ENCODE data around the gene OCSTAMP.

OCSTAMP gene, protein sequence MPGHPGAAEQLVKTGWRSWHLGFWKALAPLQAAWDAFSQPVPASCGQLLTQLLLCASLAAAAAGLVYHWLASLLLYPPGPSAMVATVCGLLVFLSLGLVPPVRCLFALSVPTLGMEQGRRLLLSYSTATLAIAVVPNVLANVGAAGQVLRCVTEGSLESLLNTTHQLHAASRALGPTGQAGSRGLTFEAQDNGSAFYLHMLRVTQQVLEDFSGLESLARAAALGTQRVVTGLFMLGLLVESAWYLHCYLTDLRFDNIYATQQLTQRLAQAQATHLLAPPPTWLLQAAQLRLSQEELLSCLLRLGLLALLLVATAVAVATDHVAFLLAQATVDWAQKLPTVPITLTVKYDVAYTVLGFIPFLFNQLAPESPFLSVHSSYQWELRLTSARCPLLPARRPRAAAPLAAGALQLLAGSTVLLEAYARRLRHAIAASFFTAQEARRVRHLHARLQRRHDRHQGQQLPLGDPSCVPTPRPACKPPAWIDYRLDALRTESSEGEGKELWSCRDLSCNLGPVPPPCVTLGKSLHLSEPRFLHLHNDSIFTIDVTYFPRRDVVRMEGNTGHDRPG

DNA sequence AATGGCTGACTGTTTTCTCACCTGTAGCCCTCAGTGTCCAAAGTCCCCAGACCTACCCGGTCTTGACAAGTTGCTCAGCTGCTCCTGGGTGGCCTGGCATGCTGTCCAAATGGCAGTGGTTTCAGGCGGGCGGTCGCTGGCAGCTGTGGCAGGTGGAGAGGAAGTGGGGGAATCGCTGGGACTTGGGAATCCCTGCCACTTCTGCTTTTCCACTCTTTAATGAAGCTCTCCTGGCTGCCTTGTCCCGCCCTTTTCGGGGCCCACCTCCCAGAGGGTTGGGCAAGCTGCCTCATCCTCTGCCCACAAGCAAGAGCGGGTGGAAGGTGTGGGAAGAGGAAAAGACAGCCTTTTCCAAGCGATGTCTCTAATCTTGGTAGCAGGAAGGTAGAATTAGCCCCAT lies at the start of gene OCSTAMP:
Gene OCSTAMP, minus strand, starts transcription at position 194 of the 400 bp plus-strand sequence. Its CDS starts 94 bp downstream, at position 100.
- no peak for DNase-seq

DNA sequence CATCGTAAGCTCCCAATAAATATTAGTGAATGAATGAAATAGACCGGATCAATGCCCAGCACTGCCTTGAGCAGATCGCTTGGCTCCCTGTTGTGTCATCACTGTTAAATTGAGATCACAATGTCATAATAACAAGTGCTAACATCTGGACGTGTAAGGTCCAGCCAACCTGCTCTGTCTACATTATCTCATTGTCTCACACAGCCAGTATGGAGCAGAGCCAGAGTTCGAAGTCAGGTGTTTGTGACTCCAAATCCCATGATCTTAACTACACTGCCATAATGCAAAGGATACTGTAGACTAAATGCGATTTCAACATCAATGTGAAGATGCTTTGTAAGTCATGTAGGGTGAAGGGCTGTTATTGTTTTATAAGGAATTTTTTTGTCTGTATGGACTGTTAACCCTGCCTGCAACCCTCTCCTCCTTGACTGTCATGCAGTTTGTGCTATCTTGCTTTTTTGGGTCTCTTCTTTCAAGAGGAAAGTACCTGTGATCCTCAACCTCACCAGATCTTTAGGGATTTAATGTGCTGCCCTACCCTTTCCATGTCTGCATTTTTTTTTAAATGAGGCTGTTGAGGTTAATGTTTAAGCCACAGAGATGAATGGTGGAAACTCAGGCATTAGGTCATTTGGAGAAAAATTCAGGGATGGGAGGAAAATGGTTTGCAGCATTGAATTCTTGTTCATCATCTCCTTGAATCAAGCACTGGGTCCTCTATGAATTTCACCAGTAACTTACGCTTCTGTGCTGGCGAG lies 49.0 kb upstream of the OCSTAMP start:
- DNase-seq = no peak

DNA sequence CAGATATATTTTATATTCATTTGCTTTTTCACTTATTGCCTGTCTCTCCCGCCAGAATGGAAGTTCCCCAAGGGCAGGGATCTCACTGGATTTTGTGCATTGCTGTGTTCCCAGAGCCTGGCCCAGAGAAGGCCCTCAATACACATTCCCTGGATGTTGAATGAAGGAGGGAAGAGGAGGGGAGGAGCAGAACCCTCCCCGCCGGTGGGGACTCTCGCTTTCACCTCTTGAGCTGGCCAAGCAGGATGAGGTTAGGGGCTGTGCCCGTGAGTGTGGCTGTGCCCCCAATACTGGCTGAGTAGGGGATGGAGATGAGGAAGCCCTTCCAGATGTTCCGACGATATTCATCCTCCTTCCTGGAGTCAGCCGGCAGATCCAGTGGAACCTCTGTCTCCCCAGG lies 45.5 kb upstream of the OCSTAMP start:
- no peak for DNase-seq

DNA sequence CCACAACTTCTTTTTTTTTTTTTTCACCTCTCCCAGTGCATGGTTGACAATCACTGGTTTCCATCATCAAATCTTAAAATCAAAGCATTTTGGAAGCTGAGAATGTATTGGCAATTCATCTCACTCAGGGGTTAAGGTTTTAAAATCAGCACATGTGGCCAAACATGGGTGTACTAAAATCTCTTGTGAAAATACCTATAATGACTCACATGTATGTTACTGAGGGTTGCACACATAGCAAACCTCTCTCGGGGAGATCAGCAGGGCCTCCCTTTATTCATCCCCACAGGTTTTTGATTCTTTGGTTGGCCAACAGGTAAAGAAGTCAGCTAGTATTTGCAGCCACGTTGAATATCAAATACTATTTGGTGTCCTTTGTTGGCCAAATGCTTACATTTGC lies 44.3 kb upstream of the OCSTAMP start:
- no peak for DNase-seq

DNA sequence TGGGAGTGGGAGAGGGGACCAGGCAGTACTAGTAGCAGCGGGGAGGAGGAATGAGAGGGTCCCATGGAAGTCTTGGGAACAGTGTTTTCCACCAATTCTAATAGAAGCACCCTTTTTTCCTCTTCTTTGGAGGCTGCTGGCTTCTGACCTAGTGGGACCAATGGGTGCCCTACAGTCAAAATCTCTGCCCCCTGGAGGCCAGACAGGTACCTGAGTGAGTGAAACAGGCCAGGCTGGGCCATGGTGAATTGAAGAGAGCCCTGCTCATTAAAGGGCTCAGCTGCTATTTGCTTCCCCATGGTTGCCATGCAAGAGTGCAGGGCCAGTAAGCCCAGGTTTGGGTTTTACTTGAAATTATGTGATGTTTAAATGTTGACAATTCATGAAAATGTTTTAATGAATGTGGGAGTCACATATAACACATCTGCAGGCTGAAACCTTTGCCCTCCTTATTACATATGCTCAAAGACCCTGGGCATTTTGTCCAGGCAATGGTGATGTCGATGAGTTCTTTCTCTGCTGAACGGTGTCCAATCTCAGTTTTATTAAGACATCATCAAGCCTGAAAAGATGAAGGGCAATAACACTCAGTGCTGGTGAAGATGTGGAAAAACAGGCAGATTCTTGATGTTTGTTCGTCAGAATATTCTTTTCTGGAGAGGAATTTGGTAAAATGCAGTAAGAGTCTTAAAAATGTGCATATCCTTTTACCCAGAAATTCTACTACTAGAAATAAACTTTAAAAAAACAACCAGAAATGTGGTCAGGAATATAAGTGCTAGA lies 42.3 kb upstream of the OCSTAMP start:
- no peak for DNase-seq

DNA sequence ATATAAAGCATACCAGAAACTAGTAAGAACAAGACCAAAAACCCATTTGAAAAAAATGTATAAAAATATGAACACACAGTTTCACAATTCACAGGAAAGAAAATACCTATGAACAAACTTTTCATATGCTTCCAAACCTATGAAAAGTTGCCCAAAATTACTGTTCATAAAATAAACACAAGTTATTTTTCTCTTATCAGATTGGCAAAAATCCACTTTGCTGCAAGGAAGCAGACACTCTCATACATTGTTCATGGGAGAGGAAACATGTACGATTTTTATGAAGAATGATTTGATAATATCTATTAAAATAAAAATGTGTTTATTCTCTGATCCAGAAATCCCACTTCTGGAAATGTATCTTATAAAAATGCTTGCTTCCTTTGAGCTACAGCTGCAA lies 40.0 kb upstream of the OCSTAMP start:
- DNase-seq = no peak

DNA sequence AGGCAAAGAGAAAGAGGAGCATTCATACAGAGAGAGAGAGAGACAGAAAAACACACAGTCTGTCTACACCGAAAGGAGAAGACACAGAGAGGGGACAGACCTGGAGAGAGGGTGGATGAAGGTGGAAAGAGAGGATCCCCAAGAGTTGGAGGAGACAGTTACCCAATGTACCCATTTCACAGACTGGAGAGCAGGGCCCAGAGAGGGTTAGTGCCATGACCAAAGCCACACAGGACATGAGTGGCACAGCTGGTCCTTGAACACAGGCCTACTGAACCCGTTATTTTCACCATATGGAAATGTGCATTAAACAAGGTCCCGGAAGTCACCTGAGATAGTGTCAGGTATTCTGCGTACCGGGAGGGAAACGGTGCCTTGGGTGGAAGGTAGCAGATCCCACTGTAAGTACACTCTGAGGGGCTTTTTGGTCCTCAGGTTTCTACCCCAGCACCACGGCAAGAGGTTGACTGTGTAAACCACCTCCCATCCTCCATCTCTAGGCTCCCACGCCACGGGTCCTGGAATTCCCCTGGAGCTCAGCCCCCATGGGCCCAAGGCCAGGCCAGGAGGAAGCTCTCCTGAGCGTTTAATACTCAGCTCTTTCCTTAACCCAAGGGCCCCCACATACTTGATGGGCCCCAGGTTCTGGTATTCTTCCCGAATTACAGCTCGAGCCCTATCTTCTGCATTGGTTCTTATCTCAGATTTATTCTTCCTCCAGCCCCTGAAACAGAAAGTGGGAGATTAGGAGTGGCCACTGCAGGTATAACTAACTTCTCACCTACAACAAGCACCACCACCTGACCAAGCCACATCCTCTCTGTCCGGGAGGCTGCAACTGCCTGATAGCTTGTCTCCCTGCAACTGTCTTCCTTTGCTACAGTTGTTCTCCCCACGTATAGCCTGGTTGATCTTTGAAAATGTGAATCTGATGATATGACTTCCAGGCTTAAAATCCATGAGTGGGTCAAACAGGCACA lies 38.4 kb upstream of the OCSTAMP start:
- DNase-seq = no peak

DNA sequence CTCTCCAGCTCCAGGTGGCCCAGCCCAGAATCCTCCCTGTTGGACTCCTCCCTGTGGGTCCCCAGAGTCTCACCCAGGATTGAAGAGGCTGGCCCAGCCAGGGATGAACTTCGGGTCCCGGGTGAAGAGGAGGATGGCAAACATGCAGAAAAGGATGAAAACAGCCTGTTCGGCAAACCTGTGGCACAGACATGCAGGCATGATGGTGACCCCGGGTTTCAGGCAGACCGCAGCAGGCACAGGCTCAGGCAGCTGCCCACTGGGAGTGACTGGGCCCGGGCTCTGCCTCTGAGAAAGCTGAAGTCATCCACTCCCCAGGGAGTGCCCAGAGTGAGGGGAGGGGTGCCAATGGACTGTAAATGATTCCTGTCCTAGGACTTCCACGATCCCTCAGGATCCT lies 37.5 kb upstream of the OCSTAMP start:
- DNase-seq = no peak

DNA sequence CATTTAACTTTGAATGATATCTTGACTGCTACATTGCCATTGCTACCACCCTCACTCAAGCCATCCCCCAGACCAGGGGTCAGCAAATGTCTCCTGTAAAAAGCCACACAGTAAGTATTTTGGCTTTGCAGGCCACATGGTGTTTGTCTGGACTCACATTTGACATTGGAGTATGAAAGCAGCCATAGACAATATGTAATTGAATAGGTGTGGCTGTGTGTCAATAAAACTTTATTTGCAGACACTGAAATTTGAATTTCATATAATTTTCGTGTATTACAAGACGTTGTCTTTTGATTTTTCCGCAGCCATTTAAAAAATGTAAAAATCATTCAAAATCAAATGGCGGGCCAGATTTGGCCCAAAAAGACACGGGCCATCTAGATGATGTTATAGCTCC lies 36.3 kb upstream of the OCSTAMP start:
- DNase-seq = no peak

DNA sequence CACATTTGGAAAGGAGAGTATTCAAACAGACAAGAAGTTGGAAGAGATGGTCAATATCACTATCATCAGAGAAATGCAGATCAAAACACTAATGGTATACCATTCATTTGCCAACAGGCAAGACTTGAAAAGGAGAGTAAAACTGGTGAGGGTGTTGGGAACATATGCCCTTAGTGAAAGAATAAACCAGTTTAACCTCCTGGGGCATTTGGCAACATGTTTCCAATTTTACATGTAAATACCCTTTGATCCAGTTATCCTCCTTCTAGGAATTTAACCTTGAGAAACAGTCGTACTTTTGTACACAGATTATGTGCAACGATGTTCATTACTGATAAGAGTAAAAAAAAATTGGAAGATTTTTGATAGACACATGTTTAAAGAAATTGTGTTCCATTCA lies 34.1 kb upstream of the OCSTAMP start:
- no peak for DNase-seq

DNA sequence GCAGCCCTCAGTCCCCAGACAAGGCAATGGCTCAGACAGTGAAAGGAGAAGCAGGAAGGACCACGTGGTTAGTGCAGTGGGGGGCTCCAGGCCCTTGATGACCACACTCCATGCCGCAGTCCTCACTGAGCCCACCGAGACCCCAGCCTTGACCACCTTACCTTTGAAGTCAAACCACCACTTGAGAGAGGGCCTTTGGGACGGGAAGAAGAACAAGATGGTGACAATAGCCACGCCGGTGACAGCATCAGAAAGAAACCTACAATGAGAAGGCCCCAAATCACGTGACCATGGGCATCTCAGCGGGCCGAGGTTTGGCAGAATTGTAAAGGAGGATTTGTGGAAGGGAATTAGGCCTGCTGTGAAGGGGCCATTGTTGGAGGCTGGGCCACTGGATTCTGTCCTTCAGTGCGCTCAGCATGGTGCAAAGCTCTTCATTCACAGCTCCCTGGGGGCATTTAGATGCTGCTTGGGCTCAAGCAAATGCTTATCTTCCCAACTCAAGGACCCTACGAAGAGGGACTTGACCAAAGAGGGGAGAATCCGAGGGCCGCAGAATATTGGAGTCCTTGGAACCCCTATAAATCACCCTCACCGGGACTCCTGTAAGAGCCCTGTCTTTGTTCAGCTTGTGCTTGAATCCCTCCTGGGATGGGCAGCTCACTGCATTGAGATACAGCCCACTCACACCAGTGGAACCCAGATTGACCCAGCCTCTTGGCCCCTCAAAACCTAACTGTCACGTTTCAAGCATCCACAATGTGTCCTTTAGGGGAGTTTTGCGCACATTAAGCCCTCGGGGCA lies 33.2 kb upstream of the OCSTAMP start:
- no peak for DNase-seq

DNA sequence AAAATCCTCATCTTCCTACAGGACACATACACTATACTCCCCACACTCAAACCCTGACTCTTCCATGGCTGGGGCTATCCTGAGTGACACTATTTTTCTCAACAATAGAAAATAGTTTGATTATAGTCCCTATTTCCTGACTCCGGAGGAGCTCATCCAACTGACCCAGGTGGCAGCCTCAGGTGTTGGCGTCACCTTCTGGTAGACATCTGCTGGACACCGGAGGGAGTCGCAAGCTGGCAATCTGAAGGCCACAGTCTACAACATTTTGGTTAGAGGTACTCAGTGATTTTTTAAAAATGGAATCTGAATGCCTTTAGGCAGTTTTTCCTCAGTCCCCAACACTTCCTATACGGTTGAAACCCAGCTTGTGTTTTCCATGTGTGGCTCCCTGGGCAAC lies 32.2 kb upstream of the OCSTAMP start:
- no peak for DNase-seq

DNA sequence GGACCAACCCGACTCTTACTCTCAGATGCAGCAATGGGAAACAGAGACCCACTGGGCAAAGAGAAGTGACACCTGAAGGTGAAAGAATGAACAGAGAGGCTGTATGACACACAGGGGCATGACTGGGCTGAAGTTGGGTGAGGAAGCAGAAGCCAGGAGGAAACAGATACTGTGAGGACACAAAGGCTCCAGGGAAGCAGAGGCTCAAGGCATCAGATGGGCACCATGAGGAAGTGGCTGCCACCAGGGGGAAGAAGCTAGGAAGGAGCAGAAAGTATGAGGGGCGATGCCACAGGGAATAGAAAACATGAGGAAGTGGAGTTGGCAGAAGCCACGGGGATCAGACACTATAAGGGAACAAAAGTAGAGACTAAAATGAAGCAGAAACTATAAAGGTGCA lies 30.9 kb upstream of the OCSTAMP start:
- no peak for DNase-seq

DNA sequence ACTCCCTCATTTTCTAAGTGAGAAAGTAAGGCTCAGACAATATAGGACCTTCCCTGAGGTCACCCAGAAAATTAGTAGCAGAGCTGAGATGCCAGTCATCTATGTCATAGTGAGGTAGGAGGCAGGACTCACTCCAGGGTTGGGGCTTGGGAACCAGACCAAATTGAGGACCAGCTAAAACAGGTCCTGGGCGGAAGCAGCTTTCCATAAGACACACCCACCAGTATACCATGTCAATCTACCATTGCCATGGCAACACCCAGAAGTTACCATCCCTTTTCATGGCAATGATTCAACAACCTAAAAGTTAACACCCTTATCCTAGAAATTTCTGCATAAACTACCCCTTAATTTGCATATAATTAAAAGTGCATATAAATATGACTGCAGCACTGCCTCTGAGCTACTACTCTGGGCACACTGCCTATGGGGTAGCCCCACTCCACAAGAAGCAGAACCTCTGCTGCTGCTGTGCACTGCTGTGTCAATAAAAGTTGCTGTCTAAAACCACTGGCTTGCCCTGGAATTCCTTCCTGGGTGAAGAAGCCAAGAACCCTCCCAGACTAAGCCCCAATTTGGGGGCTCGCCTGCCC lies 30.3 kb upstream of the OCSTAMP start:
- no peak for DNase-seq

DNA sequence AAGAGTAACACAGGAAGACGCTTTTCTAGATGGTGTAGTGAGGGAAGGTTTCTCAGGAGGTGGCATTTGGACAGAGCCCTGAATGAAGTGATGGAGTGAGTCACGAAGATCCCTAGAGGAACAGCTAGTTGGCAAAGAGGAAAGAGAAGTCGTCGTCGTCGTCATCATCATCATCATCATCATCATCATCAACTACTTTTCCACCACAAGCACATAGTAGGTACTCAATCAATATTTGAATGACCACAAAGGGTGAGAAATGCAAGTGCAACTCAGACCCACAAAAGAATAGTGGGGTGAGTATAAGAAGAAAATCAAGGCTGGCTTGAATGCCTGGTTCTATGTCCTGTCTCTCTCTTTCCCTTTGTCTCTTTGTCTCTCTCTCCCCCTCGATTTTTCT lies 28.3 kb upstream of the OCSTAMP start:
- no peak for DNase-seq

DNA sequence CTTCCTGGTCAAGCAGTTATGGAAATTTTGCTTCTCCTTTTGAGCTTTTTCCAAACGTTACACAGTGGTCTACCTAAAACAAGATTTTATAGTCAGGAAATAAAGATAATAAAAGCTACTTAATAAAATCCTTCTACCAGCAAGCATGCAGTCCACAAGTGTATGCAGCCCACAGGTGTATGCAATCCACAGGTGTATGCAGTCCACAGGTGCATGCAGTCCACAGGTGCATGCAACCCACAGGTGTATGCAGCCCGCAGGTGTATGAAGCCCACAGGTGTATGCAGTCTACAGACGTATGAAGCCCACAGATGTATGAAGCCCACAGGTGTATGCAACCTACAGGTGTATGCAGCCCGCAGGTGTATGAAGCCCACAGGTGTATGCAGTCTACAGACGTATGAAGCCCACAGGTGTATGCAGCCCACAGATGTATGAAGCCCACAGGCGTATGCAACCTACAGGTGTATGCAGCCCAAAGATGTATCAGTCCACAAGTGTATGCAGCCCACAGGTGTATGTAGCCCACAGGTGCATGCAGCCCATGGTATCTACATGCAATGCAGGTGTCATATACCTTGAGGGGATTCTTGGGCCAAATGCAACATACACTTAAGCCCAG lies 26.4 kb upstream of the OCSTAMP start:
- DNase-seq = no peak

DNA sequence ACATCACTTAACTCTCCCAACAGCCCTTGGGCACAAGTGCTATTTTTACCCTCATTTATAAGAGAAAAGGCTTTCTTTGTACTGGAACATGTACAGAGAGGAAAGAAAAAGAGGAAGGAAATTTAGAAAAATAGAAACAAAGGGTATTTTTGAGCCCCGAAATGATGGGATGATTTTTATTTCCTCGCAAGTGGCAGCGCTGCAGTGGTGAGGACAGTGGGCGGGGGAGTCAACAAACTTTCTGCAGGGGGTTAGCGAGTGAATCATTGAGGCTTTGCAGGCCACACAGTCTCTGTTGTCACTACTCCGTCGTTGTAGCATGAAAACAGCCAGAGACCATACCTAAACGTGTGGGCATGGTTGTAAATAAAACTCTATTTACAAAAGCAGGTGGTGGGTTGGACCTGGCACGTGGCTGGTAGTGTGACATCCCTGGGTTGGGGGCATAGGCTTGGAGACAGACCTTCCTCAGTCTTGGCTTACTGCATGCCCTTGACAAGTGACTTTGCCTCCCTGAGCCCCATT lies 25.5 kb upstream of the OCSTAMP start:
- no peak for DNase-seq

DNA sequence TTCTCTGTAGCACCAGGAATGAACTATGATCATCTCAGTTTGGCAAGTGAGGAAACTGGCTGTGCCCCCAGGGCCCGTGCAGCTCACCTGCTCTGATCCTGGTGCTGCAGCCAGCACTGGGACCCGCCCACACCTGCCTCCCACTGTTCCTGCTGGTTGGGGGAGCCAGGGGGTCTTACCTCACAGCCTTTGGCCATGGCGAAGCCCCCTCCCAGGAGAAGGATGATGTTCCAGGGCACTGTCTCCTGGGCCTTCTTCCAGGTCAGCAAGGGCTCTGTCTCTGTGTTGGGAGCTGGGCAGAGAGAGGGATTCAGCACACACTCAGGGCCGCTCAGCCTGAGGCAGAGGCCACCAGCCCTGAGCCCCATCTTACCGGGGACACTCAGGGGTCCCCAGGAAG lies 24.9 kb upstream of the OCSTAMP start:
- no peak for DNase-seq

DNA sequence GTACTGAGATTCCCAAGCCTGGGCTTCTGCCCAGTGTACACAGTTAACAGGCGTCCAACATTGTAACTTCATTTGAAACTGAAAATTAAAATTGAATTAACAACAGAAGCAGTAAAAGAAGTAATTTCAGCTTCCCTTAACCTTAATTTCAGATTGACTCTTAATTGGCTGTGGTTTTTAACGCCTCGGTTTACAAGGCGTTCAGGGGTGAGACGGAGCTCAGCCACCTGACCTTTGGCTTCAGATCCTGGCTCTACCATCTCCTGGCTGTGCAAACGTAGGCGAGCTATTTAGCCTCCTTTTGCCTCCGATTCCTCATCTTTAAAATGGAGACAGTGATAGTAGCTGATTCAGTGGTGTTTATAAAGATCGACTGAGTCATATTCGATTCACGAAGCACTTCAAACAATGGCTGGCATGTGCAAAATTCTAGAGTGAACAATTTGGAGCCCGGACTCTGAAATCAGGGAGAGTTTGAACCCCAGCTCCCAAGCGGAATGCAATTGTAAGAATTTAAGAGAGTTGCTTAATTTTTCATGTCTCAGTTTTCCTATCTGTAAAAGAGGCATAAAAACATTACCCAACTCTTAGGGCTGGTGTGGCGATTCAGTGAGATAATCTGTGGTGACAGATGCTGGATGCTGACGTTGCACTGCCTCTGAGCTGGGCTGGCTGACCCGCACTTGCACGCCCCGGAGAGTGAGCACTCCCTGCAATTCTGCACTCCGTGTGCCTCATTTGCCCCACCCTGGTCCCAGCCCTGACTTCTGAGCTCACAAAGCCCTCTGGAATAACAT lies 23.5 kb upstream of the OCSTAMP start:
- DNase-seq = no peak

Measured in EL (cell line).